Naive thymus-derived CD4-positive, alpha-beta T cell (primary cell): Measurements from ENCODE around the gene PTGFRN. TPM values are rescaled to one million over a fixed set of nuclear protein-coding genes. Genes with fewer than 3 reads are reported as not detected.
"Not testable (repeated sequence)": the region's sequence is repeated elsewhere in the genome, so short reads cannot be mapped to it uniquely, and the experiment has no call there.

Experiments used
- ATAC-seq: fragments of 150-1000 bp; cut with Tn5 transposase; 2 replicates; pipeline ENCODE4 v1.10.0; 2021; ENCODE audit warnings: mild to moderate bottlenecking, moderate library complexity
- CTCF ChIA-PET: fragments of 350-600 bp; sonication (Branson Sonifier 250); formaldehyde crosslinking; loops from one replicate; lab custom pipeline; 2021; ENCODE audit warnings: antibody characterized with exemption; lab: Charles Lee
- POLR2A ChIA-PET: fragments of 350-600 bp; sonication (Branson Sonifier 250); formaldehyde crosslinking; loops from one replicate; lab custom pipeline; 2021; ENCODE audit warnings: antibody characterized with exemption, inconsistent platforms; lab: Charles Lee
- DNase-seq, 9 donors: peaks; one replicate each; pipeline versions ENCODE4 v3.0.0 to v3.0.0-alpha.2; 2020 to 2022; ENCODE audit warnings: mixed read lengths in 1 of 9
- H3K27ac ChIP-seq: one replicate; pipeline ENCODE4 v1.7.0; 2013; ENCODE audit warnings: mild to moderate bottlenecking, low read depth, low read length, moderate library complexity
- H3K27me3 ChIP-seq, 2 donors: one replicate each; pipeline ENCODE4 v1.7.0; 2013; ENCODE audit warnings: low read length in 2 of 2, mild to moderate bottlenecking in 2 of 2, moderate library complexity in 2 of 2; ENCODE audit not compliant: control insufficient read depth in 2 of 2, insufficient read depth in 2 of 2
- H3K36me3 ChIP-seq, 3 experiments: 1 replicate in 2 of 3; 2 replicates in 1 of 3; pipeline ENCODE4 v1.7.0; 2013; ENCODE audit warnings: low read length in 3 of 3, mild to moderate bottlenecking in 3 of 3, moderate library complexity in 1 of 3; ENCODE audit not compliant: insufficient read depth in 3 of 3, control insufficient read depth in 2 of 3
- H3K4me1 ChIP-seq, 2 donors: one replicate each; pipeline ENCODE4 v1.7.0; 2013; ENCODE audit warnings: low read length in 2 of 2, mild to moderate bottlenecking in 2 of 2, moderate library complexity in 1 of 2; ENCODE audit not compliant: control insufficient read depth in 2 of 2, insufficient read depth in 2 of 2
- H3K4me3 ChIP-seq: 2 replicates; pipeline ENCODE4 v1.7.0; 2013; ENCODE audit warnings: mild to moderate bottlenecking, low read length
- H3K9me3 ChIP-seq, 3 experiments: 1 replicate in 2 of 3; 2 replicates in 1 of 3; pipeline ENCODE4 v1.7.0; 2013; ENCODE audit warnings: low read length in 3 of 3; ENCODE audit not compliant: control insufficient read depth in 2 of 3
- H3K27ac Mint-ChIP-seq, 9 donors: one replicate each; pipeline ENCODE4 v1.8.0; 2020 to 2022; ENCODE audit warnings: mixed read lengths in 9 of 9, mild to moderate bottlenecking in 8 of 9, moderate library complexity in 5 of 9, inconsistent platforms in 2 of 9
- H3K27me3 Mint-ChIP-seq, 5 donors: one replicate each; pipeline ENCODE4 v1.8.0; 2021 to 2022; ENCODE audit warnings: mixed read lengths in 5 of 5, mild to moderate bottlenecking in 1 of 5
- H3K36me3 Mint-ChIP-seq, 5 donors: one replicate each; pipeline ENCODE4 v1.8.0; 2020 to 2022; ENCODE audit warnings: mixed read lengths in 5 of 5, mild to moderate bottlenecking in 3 of 5, inconsistent platforms in 1 of 5
- H3K4me1 Mint-ChIP-seq, 7 donors: one replicate each; pipeline ENCODE4 v1.8.0; 2020 to 2022; ENCODE audit warnings: mixed read lengths in 7 of 7, mild to moderate bottlenecking in 3 of 7, inconsistent platforms in 1 of 7
- H3K4me3 Mint-ChIP-seq, 10 donors: one replicate each; pipeline ENCODE4 v1.8.0; 2020 to 2022; ENCODE audit warnings: mild to moderate bottlenecking in 10 of 10, mixed read lengths in 10 of 10, moderate library complexity in 6 of 10, inconsistent platforms in 2 of 10
- H3K9me3 Mint-ChIP-seq, 11 donors: one replicate each; pipeline ENCODE4 v1.8.0; 2020 to 2022; ENCODE audit warnings: mixed read lengths in 11 of 11, mild to moderate bottlenecking in 4 of 11, inconsistent platforms in 1 of 11, moderate library complexity in 1 of 11
- intact Hi-C, 2 donors: fragments of 100-400 bp; cut with micrococcal nuclease; formaldehyde crosslinking; loops; one replicate each; pipeline ENCODE4 v1.15.1; 2023
- polyA plus RNA-seq, 2 donors: library from polyadenylated mRNA; unstranded; fragments of 300-500 nt; fragmentation: Illumina TruSeq; gene quantifications; one replicate each; pipeline ENCODE4 v1.2.3, GENCODE V29; 2021
- total RNA-seq, 6 experiments: library from RNA in 5 of 6; stranded (reverse) in 5 of 6; gene quantifications; 1 replicate in 5 of 6; 2 replicates in 1 of 6; pipeline ENCODE4 v1.2.3 and lab custom pipeline; 2021 to 2026

The PTGFRN gene
- total and polyA plus RNA-seq, 7 experiments from 2014 or later: 0.22 to 5.6 (median 1.2) TPM

GRCh38 chr1:116875946-116876345 is 33.8 kb upstream of the PTGFRN start:
- H3K36me3 ChIP-seq, ATAC-seq, H3K9me3 Mint-ChIP-seq, H3K27ac ChIP-seq, H3K4me3 ChIP-seq, H3K36me3 Mint-ChIP-seq, H3K9me3 ChIP-seq, H3K27me3 Mint-ChIP-seq, H3K27me3 ChIP-seq, DNase-seq: not testable (repeated sequence)
- POLR2A ChIA-PET: interaction anchor here (0.9 to 1.5 kb wide), 2 partner anchors 115 to 176 kb away, joined by 3 to 4 read pairs; no protein-coding TSS in a partner anchor
- H3K27ac Mint-ChIP-seq: peak overlapping the region in 1 of 9 donors; percentile 45
- H3K4me1 ChIP-seq: peaks cover 11 to 32% of the 10 kb centered on the region in 2 donors
- CTCF ChIA-PET: interaction anchor here (1.5 kb wide), 1 partner anchor 11 kb away, joined by 4 read pairs; no protein-coding TSS in a partner anchor
- intact Hi-C loops: loop anchor here (5.0 to 10.0 kb wide), 2 partner anchors 129 to 246 kb away; partner anchors contain the start of genes CD101 (in 1 of the 2) and TRIM45 (in 1 of the 2)
- peak overlapping the region in 2 of 10 donors; percentile 26 to 36 for H3K4me3 Mint-ChIP-seq
- peaks cover 6 to 30% (median 17%) of the 10 kb centered on the region in 7 donors for H3K4me1 Mint-ChIP-seq

DNA sequence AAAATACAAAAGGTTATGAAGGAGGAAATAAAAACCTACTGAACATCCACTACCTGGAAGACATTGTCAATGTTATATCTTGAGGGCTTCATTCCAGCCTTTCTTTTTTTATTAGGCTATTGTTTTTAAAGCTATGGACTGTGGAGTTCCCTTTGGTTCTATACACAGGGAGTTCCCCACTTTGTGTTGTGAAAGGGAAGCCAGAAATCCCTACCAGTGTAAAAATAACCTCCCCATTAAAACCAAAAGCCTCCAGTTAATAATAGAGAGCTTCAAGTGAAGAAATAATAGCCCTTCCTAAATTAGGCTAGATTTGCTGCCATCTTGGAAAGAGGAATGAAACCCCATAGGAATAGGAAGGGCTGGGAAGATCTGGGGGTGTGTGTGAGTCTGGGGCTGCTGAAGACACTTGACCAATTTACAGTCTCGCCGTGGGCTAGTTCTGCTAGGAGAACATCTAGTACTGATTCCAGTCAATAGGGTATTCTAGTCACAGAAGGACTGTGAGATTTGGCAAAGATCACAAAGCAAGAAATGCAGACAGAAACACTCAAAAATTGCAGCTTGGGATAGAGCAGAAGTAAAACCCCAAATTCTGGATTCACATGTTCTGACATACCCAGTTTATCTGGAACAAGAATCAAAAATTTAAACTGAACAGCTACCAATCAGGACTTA is 32.4 kb upstream of the PTGFRN start:
- Mint-ChIP-seq H3K27ac (peak overlapping the region in 2 of 9 donors; percentile 5 to 15), H3K9me3 (no peaks in the 10 kb centered on the region), H3K4me1 (peaks cover 6 to 36% (median 17%) of the 10 kb centered on the region in 7 donors), H3K36me3 (no peaks in the 10 kb centered on the region), H3K27me3 (no peaks in the 10 kb centered on the region), H3K4me3 (peak overlapping the region in 1 of 10 donors; percentile 4)
- no peak for DNase-seq
- H3K4me1 ChIP-seq: peaks cover 11 to 32% of the 10 kb centered on the region in 2 donors
- CTCF ChIA-PET: interaction anchor here (0.7 to 1.8 kb wide), 11 partner anchors 10 to 246 kb away, joined by 3 to 10 read pairs (median 4); partner anchors contain the start of gene CD2
- POLR2A ChIA-PET: interaction anchor here (0.6 to 2.4 kb wide), 14 partner anchors 10 to 362 kb away, joined by 3 to 11 read pairs (median 4); partner anchors contain the start of gene TTF2
- H3K4me3 ChIP-seq: no peak overlapping the region
- H3K27me3 ChIP-seq: no peaks in the 10 kb centered on the region
- intact Hi-C loops: loop anchor here (5.0 to 10.0 kb wide), 2 partner anchors 128 to 245 kb away; partner anchors contain the start of genes CD101 (in 1 of the 2) and TRIM45 (in 1 of the 2)
- ATAC-seq: no peak
- H3K9me3 ChIP-seq: no peaks in the 10 kb centered on the region
- H3K27ac ChIP-seq: peak overlapping the region; percentile 56
- no peaks in the 10 kb centered on the region for H3K36me3 ChIP-seq

DNA sequence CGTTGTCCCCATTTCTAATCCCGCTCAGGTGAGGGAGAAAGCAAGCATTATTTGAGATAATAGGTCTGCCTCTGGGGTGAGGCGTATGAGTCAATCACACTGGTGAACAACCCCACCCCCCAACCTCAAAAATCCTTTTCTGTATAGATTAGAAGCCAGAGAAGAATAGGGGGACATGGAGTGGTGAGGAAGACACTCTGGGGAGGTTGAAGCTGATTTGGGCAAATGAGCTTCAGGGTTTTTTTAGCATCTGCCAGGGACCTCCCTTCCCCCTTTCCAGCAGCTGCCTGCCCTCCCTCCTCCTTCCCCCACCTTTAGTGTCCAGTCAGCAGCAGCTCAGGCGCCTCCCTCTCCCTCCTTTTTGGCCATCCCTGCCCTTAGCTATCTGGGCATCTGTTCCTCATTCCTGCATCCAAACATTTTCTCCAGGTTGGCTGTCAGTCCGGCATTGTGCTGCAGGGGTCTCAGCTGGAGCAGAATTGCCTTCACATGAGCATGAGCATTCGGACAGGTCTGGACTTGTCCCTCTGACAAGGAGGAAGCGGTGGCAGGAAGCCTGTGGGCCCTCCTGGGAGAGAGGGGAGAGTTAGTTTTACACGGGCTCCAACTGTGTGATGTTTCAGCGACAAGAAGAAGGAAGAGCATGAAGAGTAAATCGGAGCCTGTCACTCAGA is 30.8 kb upstream of the PTGFRN start:
- intact Hi-C loops: loop anchor here (1.0 to 10.0 kb wide), 15 partner anchors 24 to 243 kb away; partner anchors contain the start of genes CD101 (in 1 of the 2), TRIM45 (in 1 of the 2) and TTF2 (in 1 of the 2)
- H3K4me1 ChIP-seq: peaks cover 11 to 32% of the 10 kb centered on the region in 2 donors
- no peaks in the 10 kb centered on the region for H3K36me3 ChIP-seq
- no peaks in the 10 kb centered on the region for H3K36me3 Mint-ChIP-seq
- H3K27ac Mint-ChIP-seq: no peak overlapping the region
- H3K27me3 ChIP-seq: no peaks in the 10 kb centered on the region
- peak overlapping the region; percentile 56 for H3K27ac ChIP-seq
- H3K9me3 Mint-ChIP-seq: no peaks in the 10 kb centered on the region
- ChIA-PET POLR2A (interaction anchor here (1.4 to 2.4 kb wide), 7 partner anchors 8 to 141 kb away, joined by 4 to 11 read pairs (median 6); no protein-coding TSS in a partner anchor), CTCF (interaction anchor here (0.7 to 1.8 kb wide), 4 partner anchors 8 to 125 kb away, joined by 3 to 5 read pairs (median 4); partner anchors contain the start of gene CD2)
- no peaks in the 10 kb centered on the region for H3K9me3 ChIP-seq
- H3K4me1 Mint-ChIP-seq: peaks cover 2 to 34% (median 13%) of the 10 kb centered on the region in 7 donors
- H3K4me3 ChIP-seq: peak overlapping the region; percentile 50
- no peaks in the 10 kb centered on the region for H3K27me3 Mint-ChIP-seq
- no peak overlapping the region for H3K4me3 Mint-ChIP-seq
- peak in 2 of 9 donors; percentile 3 to 24 for DNase-seq
- no peak for ATAC-seq

DNA sequence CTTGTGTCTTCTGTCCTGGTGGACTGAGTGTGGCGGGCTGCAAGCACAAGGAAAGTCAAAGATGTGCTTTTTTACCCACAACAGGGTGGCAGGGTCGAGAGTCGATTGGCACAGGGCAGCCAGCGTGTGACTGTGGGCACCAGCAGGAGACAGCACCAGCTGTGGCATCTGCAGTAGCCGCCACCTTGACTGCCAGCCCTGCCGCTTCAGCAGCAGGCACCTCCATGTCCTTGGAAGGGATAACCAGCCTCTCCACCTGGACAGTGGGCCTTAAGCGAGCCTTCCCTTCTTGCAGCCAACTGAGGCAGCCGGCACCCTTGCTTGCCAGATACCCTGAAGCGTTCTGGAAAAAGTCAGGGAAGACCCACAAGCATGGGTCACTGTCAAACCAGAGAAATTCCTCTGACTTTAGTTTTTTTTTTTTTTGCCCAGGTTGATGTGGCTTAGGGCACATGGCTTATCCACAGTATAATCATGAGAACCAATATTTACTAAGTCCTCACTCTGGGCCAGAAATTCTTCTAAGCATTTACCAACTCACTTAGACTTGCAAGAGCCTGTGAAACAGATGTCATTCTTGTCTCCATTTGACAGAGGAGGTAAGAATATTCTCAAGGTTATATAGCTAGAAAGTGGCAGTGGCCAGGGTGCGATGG is 30.1 kb upstream of the PTGFRN start:
- DNase-seq: no peak

GRCh38 chr1:116880917-116881316 is 28.8 kb upstream of the PTGFRN start:
- H3K36me3 ChIP-seq: no peaks in the 10 kb centered on the region
- Mint-ChIP-seq H3K36me3 (peaks cover 0 to 3% (median 0%) of the 10 kb centered on the region in 5 donors), H3K27me3 (no peaks in the 10 kb centered on the region), H3K4me1 (peaks cover 0 to 25% (median 0%) of the 10 kb centered on the region in 7 donors), H3K4me3 (no peak overlapping the region), H3K9me3 (no peaks in the 10 kb centered on the region), H3K27ac (peak overlapping the region in 1 of 9 donors; percentile 22)
- CTCF ChIA-PET: interaction anchor here (0.6 to 1.5 kb wide), 3 partner anchors 144 to 179 kb away, joined by 3 to 6 read pairs (median 4); partner anchors contain the start of gene TTF2
- no peaks in the 10 kb centered on the region for H3K9me3 ChIP-seq
- no peak overlapping the region for H3K27ac ChIP-seq
- peaks cover 11 to 24% of the 10 kb centered on the region in 2 donors for H3K4me1 ChIP-seq
- POLR2A ChIA-PET: interaction anchor here (0.6 to 1.0 kb wide), 2 partner anchors 22 to 111 kb away, joined by 3 read pairs; no protein-coding TSS in a partner anchor
- DNase-seq (no peak), ATAC-seq (no peak)
- intact Hi-C loops: loop anchor here in 1 of 2 donors (5.0 kb wide), 1 partner anchor 64 kb away; no protein-coding TSS in a partner anchor
- H3K27me3 ChIP-seq: no peaks in the 10 kb centered on the region
- no peak overlapping the region for H3K4me3 ChIP-seq

More for the DNA sequence above, 30.1 kb upstream of the PTGFRN start:
- Histone ChIP-seq H3K4me3 (no peak overlapping the region), H3K36me3 (no peaks in the 10 kb centered on the region), H3K27me3 (no peaks in the 10 kb centered on the region), H3K27ac (no peak overlapping the region), H3K4me1 (peaks cover 11 to 32% of the 10 kb centered on the region in 2 donors), H3K9me3 (no peaks in the 10 kb centered on the region)
- ATAC-seq: no peak
- ChIA-PET CTCF (interaction anchor here (1.2 kb wide), 1 partner anchor 142 kb away, joined by 3 read pairs; no protein-coding TSS in a partner anchor), POLR2A (interaction anchor here (1.9 kb wide), 2 partner anchors 124 to 142 kb away, joined by 6 to 8 read pairs; no protein-coding TSS in a partner anchor)
- Mint-ChIP-seq H3K9me3 (no peaks in the 10 kb centered on the region), H3K4me1 (peaks cover 0 to 33% (median 10%) of the 10 kb centered on the region in 7 donors), H3K36me3 (no peaks in the 10 kb centered on the region), H3K27ac (no peak overlapping the region), H3K27me3 (no peaks in the 10 kb centered on the region), H3K4me3 (no peak overlapping the region)
- intact Hi-C loops: loop anchor here (2.0 to 10.0 kb wide), 9 partner anchors 25 to 243 kb away; partner anchors contain the start of genes CD101 (in 1 of the 2) and TRIM45 (in 1 of the 2)
